GM23338 (cell line): ENCODE measurements around the gene USP21. TPM values are rescaled to one million over a fixed set of nuclear protein-coding genes. Genes with fewer than 3 reads are reported as not detected.

Source experiments
- ATAC-seq: fragments of 200-7000 bp; cut with Tn5 transposase; 3 replicates; pipeline ENCODE4 v1.9.1; 2020
- DNase-seq: peaks from one replicate; pipeline ENCODE4 v3.0.0-alpha.2; 2015; ENCODE audit warnings: low spot score
- H2AFZ ChIP-seq: fragments of 200-600 bp; sonication (generic); 2 replicates; pipeline ENCODE4 v1.8.0; 2016; ENCODE audit warnings: antibody characterized with exemption, mild to moderate bottlenecking, moderate library complexity
- H3F3A ChIP-seq: fragments of 200-600 bp; sonication (generic); replicated peaks from 2 replicates; pipeline ENCODE4 v1.8.0; 2017; ENCODE audit warnings: antibody characterized with exemption, mixed run types, low read depth
- H3K27ac ChIP-seq: fragments of 200-600 bp; sonication (generic); 2 replicates; pipeline ENCODE4 v1.6.1; 2016; ENCODE audit warnings: low read depth
- H3K27me3 ChIP-seq: fragments of 200-600 bp; sonication (generic); 2 replicates; pipeline ENCODE4 v1.8.0; 2016; ENCODE audit warnings: mild to moderate bottlenecking, mixed run types, moderate library complexity; ENCODE audit not compliant: insufficient read depth
- H3K36me3 ChIP-seq: fragments of 200-600 bp; sonication (generic); 2 replicates; pipeline ENCODE4 v1.8.0; 2016; ENCODE audit warnings: mild to moderate bottlenecking; ENCODE audit not compliant: insufficient read depth
- H3K4me1 ChIP-seq: fragments of 200-600 bp; sonication (generic); 2 replicates; pipeline ENCODE4 v1.8.0; 2016; ENCODE audit warnings: mild to moderate bottlenecking, moderate library complexity; ENCODE audit not compliant: insufficient read depth
- H3K4me2 ChIP-seq: fragments of 200-600 bp; sonication (generic); 2 replicates; pipeline ENCODE4 v1.7.1; 2017; ENCODE audit warnings: mixed run types
- H3K4me3 ChIP-seq: fragments of 200-600 bp; sonication (generic); 2 replicates; pipeline ENCODE4 v1.6.1; 2016; ENCODE audit warnings: mixed run types
- H3K79me2 ChIP-seq: fragments of 200-600 bp; sonication (generic); replicated peaks from 2 replicates; pipeline ENCODE4 v1.8.0; 2017; ENCODE audit warnings: mild to moderate bottlenecking; ENCODE audit not compliant: insufficient read depth
- H3K9me2 ChIP-seq: fragments of 200-600 bp; sonication (generic); 2 replicates; pipeline ENCODE4 v1.8.0; 2017; ENCODE audit not compliant: insufficient read depth
- H4K20me1 ChIP-seq: fragments of 200-600 bp; sonication (generic); replicated peaks from 2 replicates; pipeline ENCODE4 v1.8.0; 2017; ENCODE audit warnings: mild to moderate bottlenecking; ENCODE audit not compliant: insufficient read depth
- H3K27ac Mint-ChIP-seq: 2 replicates; pipeline ENCODE4 v1.8.0; 2020; ENCODE audit warnings: inconsistent platforms, mild to moderate bottlenecking, moderate library complexity, mixed read lengths
- H3K27me3 Mint-ChIP-seq: 3 replicates; pipeline ENCODE4 v1.8.0; 2022; ENCODE audit warnings: low read depth, mild to moderate bottlenecking, moderate library complexity, mixed read lengths, inconsistent platforms; ENCODE audit not compliant: insufficient read depth, poor library complexity
- H3K36me3 Mint-ChIP-seq: 3 replicates; pipeline ENCODE4 v1.8.0; 2021; ENCODE audit warnings: low read depth, mild to moderate bottlenecking, inconsistent platforms, moderate library complexity, mixed read lengths
- H3K4me1 Mint-ChIP-seq: 3 replicates; pipeline ENCODE4 v1.8.0; 2020; ENCODE audit warnings: mild to moderate bottlenecking, inconsistent platforms, mixed read lengths
- H3K4me3 Mint-ChIP-seq: 3 replicates; pipeline ENCODE4 v1.8.0; 2021; ENCODE audit warnings: moderate library complexity, mild to moderate bottlenecking, inconsistent platforms, mixed read lengths
- H3K9me3 Mint-ChIP-seq: 3 replicates; pipeline ENCODE4 v1.8.0; 2020; ENCODE audit warnings: moderate library complexity, mild to moderate bottlenecking, inconsistent platforms, mixed read lengths
- EZH2 ChIP-seq: fragments of 200-600 bp; sonication (generic); IDR thresholded peaks from one replicate; pipeline ENCODE4 v1.8.0; 2017; ENCODE audit warnings: antibody characterized with exemption, mild to moderate bottlenecking, low read depth; ENCODE audit not compliant: unreplicated experiment
- JUNB ChIP-seq: IDR thresholded peaks from one replicate; pipeline ENCODE4 v1.6.1; 2016; ENCODE audit warnings: antibody characterized with exemption; ENCODE audit not compliant: unreplicated experiment
- NANOG ChIP-seq: IDR thresholded peaks from 2 replicates; pipeline ENCODE4 v1.6.1; 2016; ENCODE audit warnings: antibody characterized with exemption, borderline replicate concordance
- POLR2AphosphoS5 ChIP-seq: IDR thresholded peaks from 2 replicates; pipeline ENCODE4 v1.6.1; 2016; ENCODE audit warnings: antibody characterized with exemption, low read depth
- ZNF331 ChIP-seq: fragments of 250-450 bp; sonication (Bioruptor Pico); IDR thresholded peaks from 2 replicates; pipeline ENCODE4 v1.5.0; 2020; ENCODE audit warnings: low read depth, mild to moderate bottlenecking, moderate library complexity
- polyA plus RNA-seq: library from polyadenylated mRNA; unstranded; fragments of >200 nt; fragmentation: Nextera tagmentation; extraction: Ambion mirVana; gene quantifications from 2 replicates; pipeline ENCODE4 v1.2.1, GENCODE V29; 2016
- total RNA-seq: library from RNA; depleted of rRNA; stranded (reverse); fragments of >200 nt; shearing (Covaris generic); gene quantifications from 2 replicates; pipeline ENCODE4 v1.2.3, GENCODE V29; 2014
- TF ChIP-seq, protein P1 (sequence below), 2 experiments: fragments of 200-600 bp in 1 of 2; sonication (generic) in 1 of 2; conservative IDR thresholded peaks; 2 replicates each; pipeline versions ENCODE4 v1.5.1 to v1.6.1; 2016 to 2017; ENCODE audit warnings: antibody characterized with exemption in 2 of 2, low read depth in 2 of 2, mild to moderate bottlenecking in 2 of 2, moderate library complexity in 1 of 2

The USP21 gene
- total and polyA plus RNA-seq, 2 experiments from 2014 or later: 17.9 to 25.6 TPM

DNA sequence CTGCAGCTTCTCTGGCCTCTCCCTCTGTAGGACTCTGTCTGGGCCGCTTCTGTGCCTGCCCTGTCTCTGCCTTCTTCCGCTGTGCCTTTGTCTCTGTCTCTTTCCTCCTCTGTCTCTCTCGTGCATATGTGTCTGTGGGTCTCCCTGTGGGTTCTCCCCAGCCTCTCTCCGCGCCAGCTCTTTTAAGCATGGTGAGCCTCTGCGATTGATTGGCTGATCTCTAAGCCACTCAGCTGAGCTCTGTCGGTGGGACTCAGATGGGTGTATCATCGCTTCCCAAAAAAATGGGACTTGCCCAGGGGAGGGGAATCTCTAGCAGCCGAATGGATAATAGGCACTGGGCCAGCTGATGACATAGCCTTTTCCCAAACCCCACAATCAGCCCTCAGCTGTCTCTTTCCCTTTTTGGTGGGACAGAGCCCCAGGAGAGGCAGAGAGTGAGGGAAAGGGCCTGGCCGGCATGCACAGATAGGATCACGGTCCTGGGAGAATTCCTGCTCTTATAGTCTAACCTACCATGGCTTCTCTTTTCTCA is 39.7 kb downstream of the USP21 start, which contains the start of gene ADAMTS4:
ADAMTS4 (minus strand) TSS at position 158 of the 535 bp plus-strand sequence. CDS start 427 bp downstream, outside the sequence.
- ATAC-seq (peak; percentile 26), DNase-seq (peak; percentile 63)
- Mint-ChIP-seq H3K9me3 (no peaks in the 10 kb centered on the region; the same call in 2 of the 3 replicates), H3K4me1 (peaks cover 58% of the 10 kb centered on the region), H3K27ac (peak within 1 kb of the TSS; percentile 98), H3K36me3 (peaks cover 9% of the 10 kb centered on the region), H3K4me3 (peak within 1 kb of the TSS; percentile 59), H3K27me3 (peaks cover 17% of the 10 kb centered on the region)
- peaks cover 20% of the 10 kb centered on the region; the same call in 1 of the 2 replicates for H3F3A ChIP-seq
- H3K27ac ChIP-seq: peak within 1 kb of the TSS; percentile 99
- TF ChIP-seq ZNF331 (no peak), POLR2AphosphoS5 (peak; percentile 71)
- H2AFZ ChIP-seq: peak within 1 kb of the TSS; percentile 66
- no peaks in the 10 kb centered on the region for H3K27me3 ChIP-seq
- H3K4me3 ChIP-seq: peak within 1 kb of the TSS; percentile 52
- peaks cover 15% of the 10 kb centered on the region for H3K79me2 ChIP-seq
- no peaks in the 10 kb centered on the region for H3K9me2 ChIP-seq
- H3K4me2 ChIP-seq: peak within 1 kb of the TSS; percentile 75
- H3K36me3 ChIP-seq: peaks cover 4% of the 10 kb centered on the region
- peaks cover 56% of the 10 kb centered on the region for H3K4me1 ChIP-seq
- H4K20me1 ChIP-seq: no peaks in the 10 kb centered on the region

DNA sequence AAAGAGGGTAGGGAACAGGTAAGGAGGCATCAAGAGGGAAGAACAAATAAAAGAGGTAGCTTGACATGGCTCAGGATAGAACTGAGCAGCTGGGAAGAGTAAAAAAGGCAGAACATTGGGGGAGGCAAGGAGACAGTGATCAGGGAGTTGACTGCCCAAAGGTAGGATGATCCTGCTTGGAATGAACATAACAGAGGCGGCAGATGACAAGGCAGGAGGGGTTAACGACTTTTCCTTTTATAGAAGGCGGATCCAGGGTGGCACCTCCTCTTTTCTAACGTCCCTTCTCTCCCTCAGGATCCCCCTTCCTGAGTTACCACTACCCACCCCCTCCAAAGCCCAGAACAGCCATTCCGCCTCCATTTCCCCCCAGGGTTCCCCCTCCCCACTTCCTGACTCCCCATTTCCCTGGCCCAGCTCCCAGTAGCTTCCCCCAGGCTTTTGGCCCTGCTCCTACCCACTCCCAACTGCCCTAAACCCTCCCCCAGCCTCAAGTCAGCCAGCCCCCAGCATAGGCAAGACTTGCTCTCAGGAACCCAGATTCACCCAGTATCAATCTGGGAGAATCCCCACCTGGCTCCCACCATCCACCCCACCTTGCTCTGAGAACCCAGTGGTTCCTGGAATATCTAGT is 40.3 kb downstream of the USP21 start:
- ATAC-seq: no peak
- H3K4me2 ChIP-seq: peak overlapping the region; percentile 75

More for the DNA sequence above, 40.3 kb downstream of the USP21 start:
- peak; percentile 31 for DNase-seq
- H3K36me3 Mint-ChIP-seq: peaks cover 14% of the 10 kb centered on the region
- no peaks in the 10 kb centered on the region for H3K27me3 ChIP-seq
- H3K4me1 Mint-ChIP-seq: peaks cover 61% of the 10 kb centered on the region
- peak overlapping the region; percentile 99 for H3K27ac ChIP-seq
- peaks cover 11% of the 10 kb centered on the region for H3K36me3 ChIP-seq
- no peaks in the 10 kb centered on the region for H4K20me1 ChIP-seq
- peaks cover 56% of the 10 kb centered on the region for H3K4me1 ChIP-seq
- no peaks in the 10 kb centered on the region for H3K9me2 ChIP-seq
- peak overlapping the region; percentile 57; the same call in 1 of the 2 replicates for H2AFZ ChIP-seq
- H3K9me3 Mint-ChIP-seq: no peaks in the 10 kb centered on the region; the same call in 2 of the 3 replicates
- peak overlapping the region; percentile 52 for H3K4me3 ChIP-seq
- peaks cover 26% of the 10 kb centered on the region; the same call in 1 of the 2 replicates for H3F3A ChIP-seq
- TF ChIP-seq EZH2 (no peak), JUNB (no peak), NANOG (no peak)
- TF ChIP-seq, protein P1, sequence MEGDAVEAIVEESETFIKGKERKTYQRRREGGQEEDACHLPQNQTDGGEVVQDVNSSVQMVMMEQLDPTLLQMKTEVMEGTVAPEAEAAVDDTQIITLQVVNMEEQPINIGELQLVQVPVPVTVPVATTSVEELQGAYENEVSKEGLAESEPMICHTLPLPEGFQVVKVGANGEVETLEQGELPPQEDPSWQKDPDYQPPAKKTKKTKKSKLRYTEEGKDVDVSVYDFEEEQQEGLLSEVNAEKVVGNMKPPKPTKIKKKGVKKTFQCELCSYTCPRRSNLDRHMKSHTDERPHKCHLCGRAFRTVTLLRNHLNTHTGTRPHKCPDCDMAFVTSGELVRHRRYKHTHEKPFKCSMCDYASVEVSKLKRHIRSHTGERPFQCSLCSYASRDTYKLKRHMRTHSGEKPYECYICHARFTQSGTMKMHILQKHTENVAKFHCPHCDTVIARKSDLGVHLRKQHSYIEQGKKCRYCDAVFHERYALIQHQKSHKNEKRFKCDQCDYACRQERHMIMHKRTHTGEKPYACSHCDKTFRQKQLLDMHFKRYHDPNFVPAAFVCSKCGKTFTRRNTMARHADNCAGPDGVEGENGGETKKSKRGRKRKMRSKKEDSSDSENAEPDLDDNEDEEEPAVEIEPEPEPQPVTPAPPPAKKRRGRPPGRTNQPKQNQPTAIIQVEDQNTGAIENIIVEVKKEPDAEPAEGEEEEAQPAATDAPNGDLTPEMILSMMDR (conservative IDR thresholded peaks at IDR 0.05; ENCODE audit: low read depth in 2 of 2): no peak
- H3K79me2 ChIP-seq: peaks cover 22% of the 10 kb centered on the region
- H3K27me3 Mint-ChIP-seq: peaks cover 17% of the 10 kb centered on the region
- peak overlapping the region; percentile 98 for H3K27ac Mint-ChIP-seq
- peak overlapping the region; percentile 32; the same call in 2 of the 3 replicates for H3K4me3 Mint-ChIP-seq
